Right renal pelvis (tissue), 4 donors: Measurements from ENCODE around the gene C1orf210. TPM values are rescaled to one million over a fixed set of nuclear protein-coding genes. Genes with fewer than 3 reads are reported as not detected.

Experiments
- DNase-seq, 4 donors: peaks; one replicate each; pipeline ENCODE4 v3.0.0-alpha.2; 2013; ENCODE audit warnings: low read depth in 4 of 4, low spot score in 3 of 4, missing footprints in 1 of 4
- polyA plus RNA-seq, 4 donors: library from polyadenylated mRNA; unstranded; fragments of 120-200 nt; gene quantifications; one replicate each; pipeline ENCODE4 v1.2.1, GENCODE V29; 2013; ENCODE audit not compliant: insufficient read length in 4 of 4

C1orf210 gene
- polyA plus RNA-seq, 4 donors: 26.2 to 30.6 (median 28.8) TPM

DNA sequence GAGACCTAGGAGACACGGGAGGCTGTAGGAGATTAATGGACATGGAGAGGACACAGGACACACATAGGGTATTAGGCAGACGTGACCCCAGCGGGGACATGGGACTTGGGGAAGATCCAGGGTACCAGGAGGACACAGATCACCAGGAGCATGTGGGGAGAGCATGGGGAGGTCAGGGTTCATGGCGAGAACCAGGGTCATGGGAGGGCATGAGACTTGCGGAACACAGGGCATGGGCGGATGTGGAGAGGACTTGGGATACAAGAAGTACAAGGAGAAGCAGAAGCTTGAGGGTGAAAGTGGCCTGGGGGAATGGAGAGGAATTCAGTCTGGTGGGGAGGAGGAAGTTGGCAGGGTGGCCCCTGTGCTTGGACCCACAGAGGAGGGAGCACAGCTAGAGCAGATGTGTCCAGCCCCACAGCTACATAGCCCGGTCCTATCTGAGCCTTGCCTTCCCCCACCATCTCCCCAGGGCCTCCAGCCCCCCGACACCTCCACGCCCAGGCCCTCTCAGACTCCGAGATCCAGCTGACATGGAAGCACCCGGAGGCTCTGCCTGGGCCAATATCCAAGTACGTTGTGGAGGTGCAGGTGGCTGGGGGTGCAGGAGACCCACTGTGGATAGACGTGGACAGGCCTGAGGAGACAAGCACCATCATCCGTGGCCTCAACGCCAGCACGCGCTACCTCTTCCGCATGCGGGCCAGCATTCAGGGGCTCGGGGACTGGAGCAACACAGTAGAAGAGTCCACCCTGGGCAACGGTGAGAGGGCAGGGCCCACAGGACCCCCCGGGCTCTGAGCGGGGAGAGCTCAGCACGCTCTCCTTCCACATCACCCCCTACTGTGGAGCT is 27.5 kb upstream of the C1orf210 start:
- DNase-seq: no peak

DNA sequence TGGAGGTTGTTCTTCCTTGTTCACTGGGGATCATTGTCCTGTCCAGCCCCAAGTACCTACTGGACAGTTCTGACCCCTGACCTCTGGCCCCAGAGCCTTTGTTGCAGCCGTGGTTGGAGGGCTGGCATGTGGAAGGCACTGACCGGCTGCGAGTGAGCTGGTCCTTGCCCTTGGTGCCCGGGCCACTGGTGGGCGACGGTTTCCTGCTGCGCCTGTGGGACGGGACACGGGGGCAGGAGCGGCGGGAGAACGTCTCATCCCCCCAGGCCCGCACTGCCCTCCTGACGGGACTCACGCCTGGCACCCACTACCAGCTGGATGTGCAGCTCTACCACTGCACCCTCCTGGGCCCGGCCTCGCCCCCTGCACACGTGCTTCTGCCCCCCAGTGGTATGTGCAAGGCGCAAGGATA is 26.8 kb upstream of the C1orf210 start:
- no peak for DNase-seq

DNA sequence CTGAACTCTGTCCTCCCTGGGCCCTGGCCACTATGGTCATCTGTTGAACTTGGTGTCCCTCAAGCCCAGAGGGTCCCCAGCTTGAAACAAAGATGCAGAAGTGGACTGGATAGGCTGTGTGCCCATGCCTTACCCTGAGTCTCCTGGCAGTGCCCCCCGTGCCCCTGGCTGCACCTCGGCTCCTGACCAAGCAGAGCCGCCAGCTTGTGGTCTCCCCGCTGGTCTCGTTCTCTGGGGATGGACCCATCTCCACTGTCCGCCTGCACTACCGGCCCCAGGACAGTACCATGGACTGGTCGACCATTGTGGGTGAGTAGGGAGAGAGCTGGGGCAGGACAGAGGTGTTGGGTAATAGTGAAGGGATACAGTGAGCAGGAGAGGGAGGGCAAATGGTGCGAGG is 26.1 kb upstream of the C1orf210 start:
- DNase-seq: no peak

DNA sequence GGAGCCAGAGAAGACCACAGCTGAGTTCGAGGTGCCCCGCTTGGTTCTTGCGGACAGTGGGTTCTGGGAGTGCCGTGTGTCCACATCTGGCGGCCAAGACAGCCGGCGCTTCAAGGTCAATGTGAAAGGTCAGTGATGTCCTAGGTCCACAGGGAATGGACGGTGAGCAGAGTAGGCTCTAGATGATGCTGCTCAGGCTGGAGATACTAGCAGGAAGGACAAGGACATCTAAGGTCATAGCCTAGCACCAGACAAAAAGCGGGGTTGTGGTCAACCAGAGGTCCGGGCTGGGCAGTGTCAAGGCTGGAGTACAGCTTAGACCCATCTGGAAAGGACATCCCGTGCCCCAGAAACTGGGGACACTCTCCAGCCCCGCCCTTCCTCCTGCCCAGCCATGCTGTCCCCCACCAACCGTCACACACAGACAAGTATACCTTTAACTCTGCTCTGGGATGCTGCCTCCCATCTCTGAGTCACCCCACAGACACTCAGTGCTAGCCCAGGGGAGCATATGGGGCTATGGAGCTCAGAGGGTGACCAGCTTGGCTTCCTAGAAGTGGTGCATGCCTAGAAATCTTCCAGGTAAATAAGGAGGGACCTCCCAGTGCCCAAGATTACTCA is 24.1 kb upstream of the C1orf210 start:
- no peak for DNase-seq

DNA sequence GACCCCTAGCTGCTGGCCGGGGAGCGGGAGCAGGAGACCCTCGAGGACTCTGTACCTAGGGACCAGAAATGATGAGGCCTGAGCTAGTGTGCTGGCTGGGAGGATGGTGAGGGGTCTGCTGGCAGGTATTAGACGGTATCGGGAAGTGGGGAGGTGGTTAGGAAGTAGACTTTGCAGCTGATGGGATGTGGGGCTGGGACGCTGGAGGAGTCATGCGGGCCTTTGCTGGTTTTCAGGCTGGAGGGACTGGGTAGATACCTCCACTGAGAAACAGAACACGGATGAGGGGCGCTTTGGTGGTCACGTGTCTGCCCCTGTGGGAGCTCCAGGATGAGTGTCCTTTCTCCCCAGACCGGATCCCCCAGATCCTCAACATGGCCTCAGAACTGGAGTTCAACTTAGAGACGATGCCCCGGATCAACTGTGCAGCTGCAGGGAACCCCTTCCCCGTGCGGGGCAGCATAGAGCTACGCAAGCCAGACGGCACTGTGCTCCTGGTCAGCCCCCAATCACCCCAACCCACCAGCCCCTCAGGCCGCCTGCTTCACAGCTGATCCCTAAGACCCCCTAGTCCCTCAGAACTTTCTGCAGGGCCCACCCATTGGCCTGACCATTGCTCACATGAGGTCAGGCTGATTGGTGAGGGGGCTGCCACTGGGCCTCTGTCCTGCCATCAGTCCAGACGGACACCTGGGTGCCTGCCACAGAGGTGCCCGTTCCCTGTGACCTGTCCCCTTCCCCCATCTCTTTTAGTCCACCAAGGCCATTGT is 23.4 kb upstream of the C1orf210 start:
- no peak for DNase-seq

DNA sequence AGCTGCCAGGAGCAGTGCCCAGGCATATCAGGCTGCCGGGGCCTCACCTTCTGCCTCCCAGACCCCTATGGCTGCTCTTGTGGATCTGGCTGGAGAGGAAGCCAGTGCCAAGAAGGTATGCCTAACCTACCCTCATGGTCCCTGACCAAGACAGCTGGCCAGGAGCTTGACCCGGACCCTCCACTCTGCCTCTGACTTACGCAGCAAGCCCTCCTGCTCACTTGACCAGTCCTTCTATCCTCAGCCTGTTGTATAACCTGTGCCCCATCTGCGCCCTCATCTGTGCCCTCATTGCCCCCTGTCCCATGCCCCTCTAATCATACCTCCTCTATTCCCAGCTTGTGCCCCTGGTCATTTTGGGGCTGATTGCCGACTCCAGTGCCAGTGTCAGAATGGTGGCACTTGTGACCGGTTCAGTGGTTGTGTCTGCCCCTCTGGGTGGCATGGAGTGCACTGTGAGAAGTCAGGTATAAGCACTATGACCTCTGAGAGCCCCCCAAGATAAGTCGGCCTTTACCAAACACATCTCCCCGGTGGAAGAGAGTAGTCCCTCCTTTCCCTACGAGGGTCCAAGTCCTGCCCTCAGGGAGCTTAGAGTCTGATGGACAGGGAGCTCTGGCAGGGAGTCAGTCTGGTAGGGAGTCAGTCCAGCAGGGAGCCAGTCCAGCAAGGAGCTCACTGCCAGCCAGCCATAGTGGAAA is 22.2 kb upstream of the C1orf210 start:
- DNase-seq: no peak

DNA sequence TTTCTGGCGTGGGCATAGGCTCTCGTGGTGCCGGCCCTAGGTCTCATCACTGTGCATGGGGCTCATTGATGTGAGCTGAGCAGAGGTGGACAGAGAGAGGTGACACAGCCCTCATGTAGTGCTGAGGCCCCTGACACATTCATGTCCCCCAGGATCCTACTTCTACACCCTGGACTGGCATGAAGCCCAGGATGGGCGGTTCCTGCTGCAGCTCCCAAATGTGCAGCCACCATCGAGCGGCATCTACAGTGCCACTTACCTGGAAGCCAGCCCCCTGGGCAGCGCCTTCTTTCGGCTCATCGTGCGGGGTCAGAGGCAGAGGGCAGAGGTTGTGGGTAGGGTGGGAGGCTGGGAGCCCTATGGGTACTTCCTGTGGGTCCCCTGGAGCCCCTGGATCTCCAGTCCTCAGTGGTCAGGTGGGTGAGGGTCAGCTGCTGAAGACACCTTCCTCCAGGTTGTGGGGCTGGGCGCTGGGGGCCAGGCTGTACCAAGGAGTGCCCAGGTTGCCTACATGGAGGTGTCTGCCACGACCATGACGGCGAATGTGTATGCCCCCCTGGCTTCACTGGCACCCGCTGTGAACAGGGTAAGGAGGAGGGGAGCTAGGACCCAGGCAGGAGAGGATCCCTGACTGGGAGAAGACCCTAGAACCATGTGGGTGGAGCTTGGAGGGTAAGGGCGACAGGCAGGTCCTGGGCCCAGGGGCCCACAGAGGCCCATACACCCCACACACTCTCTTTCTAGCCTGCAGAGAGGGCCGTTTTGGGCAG is 21.5 kb upstream of the C1orf210 start:
- DNase-seq: no peak

DNA sequence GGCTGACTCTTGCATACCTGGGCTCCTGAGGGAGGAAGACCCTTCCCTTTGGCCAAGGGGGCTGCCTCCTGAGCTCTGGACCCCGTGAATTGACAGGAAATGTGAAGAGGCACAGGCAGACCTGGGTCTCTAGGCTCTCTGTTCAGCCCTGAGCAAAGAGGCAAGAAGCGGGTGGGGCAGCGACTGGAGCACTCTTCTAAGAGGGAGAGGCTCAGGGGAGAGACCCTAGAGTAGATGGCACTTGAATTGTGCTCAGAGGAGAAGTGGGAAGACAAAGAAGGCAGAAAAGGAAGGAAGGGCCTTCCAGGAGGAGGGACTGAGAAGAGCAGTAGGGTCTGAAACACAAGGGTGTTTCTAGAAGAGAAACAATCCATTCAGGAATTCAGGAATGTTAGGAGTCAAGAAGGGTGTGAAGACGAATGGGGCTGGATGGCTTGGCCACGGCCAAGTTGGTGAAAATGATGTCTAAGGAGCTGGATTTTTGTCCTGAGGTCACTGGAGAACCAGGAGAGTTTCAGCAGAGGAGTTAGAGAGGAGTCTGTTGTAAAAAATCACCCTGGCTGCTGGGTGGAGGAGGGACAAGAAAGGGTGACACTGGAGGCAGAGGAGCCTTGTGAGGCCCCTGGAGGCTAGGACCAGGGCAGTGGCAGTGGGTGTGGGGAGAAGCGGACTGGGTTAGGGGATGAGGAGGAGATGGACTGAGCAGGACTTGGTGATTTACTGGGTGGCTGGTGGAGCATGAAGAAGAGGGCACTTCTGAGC is 20.7 kb upstream of the C1orf210 start:
- DNase-seq: no peak

DNA sequence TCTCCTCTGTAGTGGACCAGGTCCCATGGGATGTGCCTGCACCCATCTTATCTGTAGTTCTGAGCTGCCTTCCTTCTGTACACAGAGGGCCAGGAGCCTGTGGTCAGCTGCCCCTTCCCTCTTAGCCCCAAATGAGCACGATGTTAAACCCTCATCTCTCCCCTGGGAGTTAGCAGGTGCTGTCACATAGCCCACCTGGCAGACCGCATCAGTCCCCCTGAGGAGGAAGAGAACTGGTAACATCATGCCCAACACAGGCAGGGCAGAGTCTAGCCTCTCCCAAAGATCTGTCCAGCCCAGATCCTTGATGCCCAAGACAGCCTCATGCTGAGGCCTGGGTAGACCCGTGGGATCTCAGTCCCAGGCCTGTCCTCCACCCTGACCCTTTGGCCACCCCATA is 20.1 kb upstream of the C1orf210 start:
- no peak for DNase-seq

DNA sequence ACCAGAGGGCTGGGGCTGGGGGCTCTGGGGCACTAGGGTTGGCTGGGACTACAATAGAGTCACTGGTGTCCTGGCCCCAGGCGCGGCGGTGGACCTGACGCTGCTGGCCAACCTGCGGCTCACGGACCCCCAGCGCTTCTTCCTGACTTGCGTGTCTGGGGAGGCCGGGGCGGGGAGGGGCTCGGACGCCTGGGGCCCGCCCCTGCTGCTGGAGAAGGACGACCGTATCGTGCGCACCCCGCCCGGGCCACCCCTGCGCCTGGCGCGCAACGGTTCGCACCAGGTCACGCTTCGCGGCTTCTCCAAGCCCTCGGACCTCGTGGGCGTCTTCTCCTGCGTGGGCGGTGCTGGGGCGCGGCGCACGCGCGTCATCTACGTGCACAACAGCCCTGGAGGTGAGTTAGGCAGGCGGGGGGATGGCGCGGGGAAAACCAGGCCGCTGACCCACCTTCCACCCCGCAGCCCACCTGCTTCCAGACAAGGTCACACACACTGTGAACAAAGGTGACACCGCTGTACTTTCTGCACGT is 19.5 kb upstream of the C1orf210 start:
- DNase-seq: no peak

DNA sequence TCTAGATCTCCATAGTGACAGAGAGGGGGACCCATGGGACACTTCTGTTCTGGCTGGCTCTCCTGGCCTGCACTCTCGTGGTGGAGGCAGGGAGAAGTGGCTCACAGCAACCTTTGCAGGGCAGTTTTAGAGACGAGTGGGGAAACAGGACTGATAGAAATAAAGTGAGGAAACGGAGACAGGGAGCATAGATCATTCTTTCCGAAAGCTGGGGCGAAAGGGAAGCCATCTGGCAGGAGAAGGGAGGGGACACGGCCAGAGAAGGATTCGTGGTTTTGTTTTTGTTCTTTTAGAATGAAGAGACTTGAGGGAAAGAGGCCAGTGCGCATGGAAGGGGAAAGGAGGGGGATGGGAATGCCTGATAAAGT is 18.9 kb upstream of the C1orf210 start:
- no peak for DNase-seq

DNA sequence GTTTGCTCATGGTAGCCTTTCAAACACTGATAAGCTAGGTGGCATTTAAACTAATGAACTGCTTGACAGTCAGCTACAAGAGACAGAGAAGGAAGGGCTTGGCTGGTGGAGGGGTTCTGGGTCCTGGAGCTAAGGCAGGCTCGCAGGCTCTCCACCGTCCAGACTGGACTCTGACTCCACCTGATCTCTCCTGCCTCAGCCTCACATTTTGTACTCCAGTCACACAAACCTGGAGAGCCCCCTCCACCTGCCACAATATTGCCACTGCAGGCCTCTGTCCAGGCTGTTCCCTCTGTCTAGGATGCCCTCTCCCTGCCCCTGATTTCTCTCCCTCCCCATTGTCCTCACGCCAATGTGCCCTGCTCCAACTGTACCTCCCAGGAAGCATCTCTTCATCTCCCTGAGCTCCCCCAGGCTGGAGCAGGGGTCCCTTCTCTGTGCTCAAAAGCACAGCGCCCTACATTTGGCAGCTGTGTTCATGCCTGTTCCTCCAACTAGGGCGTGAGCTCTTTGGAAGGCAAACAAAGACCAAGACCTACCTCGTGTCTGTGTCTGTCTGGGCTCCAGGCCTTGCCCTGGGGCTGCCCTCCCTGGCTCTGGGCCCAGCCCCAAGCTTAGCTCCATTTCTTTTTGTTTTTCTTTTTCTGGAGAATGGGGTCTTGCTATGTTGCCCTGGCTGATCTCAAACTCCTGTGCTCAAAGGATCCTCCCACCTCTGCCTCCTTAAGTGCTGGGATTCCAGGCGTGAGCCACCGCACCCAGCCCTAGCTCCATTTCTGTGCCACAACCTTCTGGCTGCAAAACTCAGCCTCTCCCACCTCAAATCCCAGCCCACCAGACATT is 18.3 kb upstream of the C1orf210 start:
- DNase-seq: no peak

DNA sequence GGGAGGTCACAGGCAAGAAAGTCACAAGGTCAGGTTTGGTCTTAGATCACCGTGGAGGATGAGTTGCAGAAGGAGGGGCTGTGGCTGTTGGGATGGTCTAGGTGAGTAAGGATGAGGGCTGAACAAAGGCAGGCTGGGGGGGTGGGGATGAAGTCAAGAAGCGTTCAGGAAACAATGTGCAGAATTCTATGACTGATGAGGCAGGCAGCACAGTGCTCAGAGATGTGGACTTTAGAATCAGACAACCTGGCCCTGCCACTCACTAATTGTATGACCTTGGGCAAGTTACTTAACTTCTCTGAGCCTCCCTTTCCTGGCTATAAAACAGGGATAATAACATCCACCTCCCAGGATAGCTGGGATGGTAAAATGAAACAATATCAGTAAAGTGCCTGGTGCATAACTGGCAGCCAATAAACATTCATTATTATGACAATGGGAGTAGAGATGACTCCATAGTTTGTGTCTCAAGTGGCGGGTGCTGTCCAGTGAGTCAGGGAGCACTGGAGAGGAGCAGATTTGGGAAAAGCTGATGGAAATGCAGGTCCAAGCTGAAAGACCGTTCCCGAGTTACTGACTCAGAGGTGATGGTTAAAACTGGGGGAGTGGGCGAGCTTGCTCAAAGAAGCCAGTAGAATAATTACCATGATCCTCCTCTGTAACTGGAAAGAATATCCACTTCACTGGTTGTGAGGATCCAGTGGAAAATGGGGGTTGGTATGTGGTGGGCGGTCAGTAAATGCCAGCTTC is 17.5 kb upstream of the C1orf210 start:
- DNase-seq: no peak

DNA sequence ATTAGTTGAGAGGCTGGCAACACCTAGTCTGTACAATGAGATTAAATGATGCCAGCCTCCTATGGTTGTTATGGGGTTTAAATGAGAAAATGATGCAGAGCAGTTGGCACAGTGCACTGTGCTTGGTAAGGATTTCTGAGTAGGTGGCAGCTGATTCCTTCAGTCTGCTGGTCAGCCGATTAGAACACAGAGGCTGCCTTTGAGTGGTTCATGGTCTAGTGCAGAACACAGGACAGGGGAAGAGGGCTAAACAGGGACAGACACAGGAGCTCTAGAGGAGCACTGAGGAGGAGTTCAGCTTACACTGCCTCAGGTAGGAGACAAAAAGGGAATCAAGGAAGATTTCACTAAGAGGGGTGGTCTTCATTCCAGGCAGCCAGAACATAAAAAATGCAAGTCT is 16.8 kb upstream of the C1orf210 start:
- DNase-seq: no peak

DNA sequence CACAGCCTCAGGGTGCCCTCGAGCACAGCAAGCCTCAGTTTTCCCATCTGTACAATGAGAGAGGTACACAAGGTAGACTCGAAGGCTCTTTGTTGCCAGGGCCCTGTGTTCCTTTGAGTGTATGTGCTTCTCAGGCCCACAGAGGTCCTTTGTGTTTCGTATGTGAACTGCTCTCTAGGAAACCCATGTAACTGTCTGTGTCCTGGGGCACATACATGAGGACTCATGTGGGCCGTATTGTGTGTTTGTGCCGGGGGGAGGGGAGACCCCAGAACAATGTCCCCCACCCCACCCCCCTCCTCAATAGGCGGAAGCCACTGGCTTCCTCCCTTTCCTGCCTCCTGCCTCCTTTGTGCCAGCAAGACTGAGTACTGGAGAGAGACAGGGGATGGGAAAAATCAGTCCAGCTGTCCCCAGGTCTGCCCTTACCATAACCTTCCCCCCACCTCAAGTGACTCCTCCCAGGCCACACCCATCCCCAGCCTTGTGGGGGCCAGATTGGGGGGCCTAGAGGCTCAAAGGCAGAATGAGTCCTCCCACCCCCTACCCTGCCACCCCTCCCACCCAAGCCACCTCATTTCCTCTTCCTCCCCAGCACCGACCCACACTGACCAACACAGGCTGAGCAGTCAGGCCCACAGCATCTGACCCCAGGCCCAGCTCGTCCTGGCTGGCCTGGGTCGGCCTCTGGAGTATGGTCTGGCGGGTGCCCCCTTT is 15.2 kb upstream of the C1orf210 start, which contains the start of gene TIE1:
TSS of gene TIE1 (plus strand) at position 605 of the 717 bp plus-strand sequence. CDS start at position 695, 90 bp downstream.
- DNase-seq: no peak

DNA sequence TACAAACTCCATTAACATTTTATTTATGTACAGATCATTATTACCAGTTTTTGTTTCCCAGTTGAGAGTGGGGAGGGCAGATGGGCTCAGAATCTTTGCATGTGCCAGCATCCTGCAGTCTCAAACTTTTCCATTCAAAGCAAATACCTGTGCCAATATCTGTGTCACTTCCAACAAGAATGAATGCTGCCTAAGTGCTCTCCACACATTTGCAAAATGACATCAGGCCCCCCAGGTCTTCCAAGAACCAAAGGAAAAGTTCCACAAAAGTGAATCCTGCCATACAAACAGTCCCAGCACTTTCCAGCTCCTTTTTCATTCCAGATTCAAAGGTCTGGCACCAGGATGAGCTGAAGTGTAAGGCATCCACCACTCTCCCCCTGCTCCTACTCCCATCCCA is 13.7 kb upstream of the C1orf210 start:
- no peak for DNase-seq

DNA sequence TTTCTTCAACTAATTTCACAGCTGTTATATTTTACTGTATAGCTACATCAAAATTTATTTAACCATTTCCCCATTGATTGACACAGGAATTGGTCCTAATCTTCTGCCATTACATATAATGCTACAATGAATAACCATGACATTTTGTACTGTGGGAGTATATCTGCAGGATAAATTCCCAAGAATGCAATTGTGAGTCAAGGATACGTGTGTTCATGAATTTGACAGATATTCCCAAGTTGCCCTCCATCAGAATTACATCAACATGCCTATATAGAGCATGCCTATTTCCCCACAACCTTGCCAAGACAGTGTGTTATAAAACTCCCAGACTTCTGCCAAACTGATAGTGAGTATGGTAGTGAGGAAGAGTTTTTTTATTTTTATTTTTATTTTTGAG is 12.7 kb upstream of the C1orf210 start:
- no peak for DNase-seq
